ENCODE measurements around the gene AGPAT3. TPM values are rescaled to one million over a fixed set of nuclear protein-coding genes. Genes with fewer than 3 reads are reported as not detected.

Gene AGPAT3
- total RNA-seq, 1 experiment from 2014 or later = 13.0 TPM

GRCh38 chr21:43902441-43902840, 37.4 kb downstream of the AGPAT3 start:
- Histone ChIP-seq H3K4ac (ENCODE audit: low read depth, low read length) (no peak overlapping the region), H3K4me2 (ENCODE audit: insufficient read depth, insufficient read length, low read length) (no peak overlapping the region), H2BK12ac (ENCODE audit: insufficient read length, low read depth, low read length) (no peak overlapping the region), H2BK120ac (ENCODE audit: low read depth, low read length, poor library complexity, severe bottlenecking) (no peak overlapping the region), H4K91ac (ENCODE audit: insufficient read length, low read depth, low read length) (no peak overlapping the region), H3K23me2 (ENCODE audit: insufficient read length, low read depth, low read length, poor library complexity, severe bottlenecking) (no peaks in the 10 kb centered on the region), H3K79me2 (ENCODE audit: insufficient read depth, low read length) (no peaks in the 10 kb centered on the region), H2AK5ac (ENCODE audit: insufficient read length, low read length) (no peak overlapping the region), H4K8ac (replicated peaks; ENCODE audit: insufficient read length, low read depth, low read length) (no peak overlapping the region), H3K56ac (ENCODE audit: insufficient read length, low read depth, low read length) (no peak overlapping the region), H3K23ac (ENCODE audit: insufficient read length, low read depth, low read length) (no peak overlapping the region), H2BK20ac (ENCODE audit: low read depth, low read length, poor library complexity, severe bottlenecking) (no peak overlapping the region), H3K4me1 (ENCODE audit: insufficient read depth, low read length) (no peaks in the 10 kb centered on the region), H2BK5ac (ENCODE audit: insufficient read length, low read length) (no peak overlapping the region), H2BK15ac (ENCODE audit: low read depth, low read length) (no peak overlapping the region), H3K27me3 (ENCODE audit: insufficient read depth, low read length) (no peaks in the 10 kb centered on the region), H3K27ac (ENCODE audit: insufficient read length, low read depth, low read length) (no peak overlapping the region), H3K79me1 (ENCODE audit: insufficient read depth, low read depth, low read length, poor library complexity, severe bottlenecking) (no peaks in the 10 kb centered on the region), H4K5ac (ENCODE audit: insufficient read length, low read depth, low read length) (no peak overlapping the region), H2AFZ (ENCODE audit: low read length) (no peak overlapping the region), H4K20me1 (ENCODE audit: control insufficient read depth, insufficient read depth, insufficient read length) (no peaks in the 10 kb centered on the region), H3T11ph (ENCODE audit: low read length) (no peak overlapping the region), H3K9ac (ENCODE audit: extremely low read depth, insufficient read length, low read length) (no peak overlapping the region), H3K14ac (ENCODE audit: insufficient read depth, low read length) (no peak overlapping the region), H3K18ac (ENCODE audit: insufficient read length, low read depth, low read length) (no peak overlapping the region), H3K9me3 (ENCODE audit: control insufficient read depth, low read depth, low read length) (no peaks in the 10 kb centered on the region)
- Mint-ChIP-seq H3K36me3 (ENCODE audit: insufficient read depth in 1 of 3, low read depth in 3 of 3) (peaks cover 10 to 12% (median 10%) of the 10 kb centered on the region in 3 experiments), H3K4me1 (peaks cover 0 to 5% of the 10 kb centered on the region in 2 experiments; a peak in 2 of 4 replicates), H3K27me3 (ENCODE audit: low read depth) (peaks cover 5% of the 10 kb centered on the region), H3K4me3 (no peak overlapping the region), H3K9me3 (peaks cover 15 to 19% of the 10 kb centered on the region in 2 experiments), H3K27ac (no peak overlapping the region)
- no peak for TF ChIP-seq CTCF (conservative IDR thresholded peaks at IDR 0.05)
- DNase-seq = no peak
- no CpG with 5 or more reads among the region's 6 CpGs for WGBS (ENCODE audit: extremely low coverage, insufficient read length, low lambda C conversion rate)
